ENCODE measurements around the gene RING1. TPM values are rescaled to one million over a fixed set of nuclear protein-coding genes. Genes with fewer than 3 reads are reported as not detected.

Gene RING1
- total RNA-seq, 2 experiments from 2014 or later = 27.1 to 28.6 TPM

- intact Hi-C loops (cut with DNase I, micrococcal nuclease) = no loop called here
- no peak for ATAC-seq (ENCODE audit: poor library complexity)
- Histone ChIP-seq H3K36me3 (ENCODE audit: insufficient read depth, low read length) (no peaks in the 10 kb centered on the region), H3K27ac (ENCODE audit: low read depth in 1 of 2, low read length in 2 of 2) (no peak overlapping the region), H3K9me3 (ENCODE audit: control insufficient read depth in 1 of 2, insufficient read depth in 1 of 2, low read length in 2 of 2) (no peaks in the 10 kb centered on the region), H3K27me3 (ENCODE audit: control insufficient read depth in 1 of 2, insufficient read depth in 2 of 2, low read length in 2 of 2) (peaks cover 0 to 3% of the 10 kb centered on the region in 2 experiments), H3K4me1 (ENCODE audit: insufficient read depth, low read length) (no peaks in the 10 kb centered on the region), H3K4me3 (ENCODE audit: low read length) (no peak overlapping the region)
- H3K4me3 Mint-ChIP-seq = no peak overlapping the region
- H3K27me3 Mint-ChIP-seq = no peaks in the 10 kb centered on the region
- no peak for DNase-seq
- no peaks in the 10 kb centered on the region for H3K4me1 Mint-ChIP-seq (ENCODE audit: low read depth)
- ChIA-PET CTCF (no interaction called here), POLR2A (no interaction called here)
- TF ChIP-seq CTCF (IDR thresholded peaks at IDR 0.05) = no peak
- H3K27ac Mint-ChIP-seq = no peak overlapping the region
- no peaks in the 10 kb centered on the region for H3K9me3 Mint-ChIP-seq
- H3K36me3 Mint-ChIP-seq (ENCODE audit: low read depth) = no peaks in the 10 kb centered on the region
Observed at GRCh38 chr6:33168639-33169038, 39.7 kb upstream of the RING1 start.

- Mint-ChIP-seq H3K27ac (no peak overlapping the region), H3K9me3 (no peaks in the 10 kb centered on the region), H3K4me3 (no peak overlapping the region), H3K27me3 (peaks cover under 1% of the 10 kb centered on the region), H3K36me3 (ENCODE audit: low read depth) (no peaks in the 10 kb centered on the region), H3K4me1 (ENCODE audit: low read depth) (no peaks in the 10 kb centered on the region)
- CTCF ChIA-PET = no interaction called here
- no peak overlapping the region for H3K4me3 ChIP-seq (ENCODE audit: low read length)
- no peaks in the 10 kb centered on the region for H3K4me1 ChIP-seq (ENCODE audit: insufficient read depth, low read length)
- ATAC-seq (ENCODE audit: poor library complexity) = no peak
- H3K9me3 ChIP-seq (ENCODE audit: control insufficient read depth in 1 of 2, insufficient read depth in 1 of 2, low read length in 2 of 2) = no peaks in the 10 kb centered on the region
- intact Hi-C loops (cut with DNase I, micrococcal nuclease) = no loop called here
- no peak for TF ChIP-seq CTCF (IDR thresholded peaks at IDR 0.05)
- no peak overlapping the region for H3K27ac ChIP-seq (ENCODE audit: low read depth in 1 of 2, low read length in 2 of 2)
- no peaks in the 10 kb centered on the region for H3K36me3 ChIP-seq (ENCODE audit: insufficient read depth, low read length)
- POLR2A ChIA-PET = no interaction called here
- peaks cover 0 to 3% of the 10 kb centered on the region in 2 experiments for H3K27me3 ChIP-seq (ENCODE audit: control insufficient read depth in 1 of 2, insufficient read depth in 2 of 2, low read length in 2 of 2)
- DNase-seq = no peak
Observed at GRCh38 chr6:33169291-33170175, 38.8 kb upstream of the RING1 start.

GRCh38 chr6:33170176-33171015, 37.9 kb upstream of the RING1 start:
- Histone ChIP-seq H3K9me3 (ENCODE audit: control insufficient read depth in 1 of 2, insufficient read depth in 1 of 2, low read length in 2 of 2) (no peaks in the 10 kb centered on the region), H3K27ac (ENCODE audit: low read depth in 1 of 2, low read length in 2 of 2) (no peak overlapping the region), H3K4me3 (ENCODE audit: low read length) (no peak overlapping the region), H3K4me1 (ENCODE audit: insufficient read depth, low read length) (no peaks in the 10 kb centered on the region), H3K27me3 (ENCODE audit: control insufficient read depth in 1 of 2, insufficient read depth in 2 of 2, low read length in 2 of 2) (peaks cover 0 to 3% of the 10 kb centered on the region in 2 experiments), H3K36me3 (ENCODE audit: insufficient read depth, low read length) (no peaks in the 10 kb centered on the region)
- Mint-ChIP-seq H3K27ac (no peak overlapping the region), H3K4me3 (no peak overlapping the region), H3K27me3 (peaks cover 9% of the 10 kb centered on the region), H3K36me3 (ENCODE audit: low read depth) (no peaks in the 10 kb centered on the region), H3K4me1 (ENCODE audit: low read depth) (no peaks in the 10 kb centered on the region), H3K9me3 (no peaks in the 10 kb centered on the region)
- ATAC-seq (ENCODE audit: poor library complexity) (no peak), DNase-seq (no peak)
- intact Hi-C loops (cut with DNase I, micrococcal nuclease) = no loop called here
- CTCF ChIA-PET = no interaction called here
- POLR2A ChIA-PET = no interaction called here
- TF ChIP-seq CTCF (IDR thresholded peaks at IDR 0.05) = no peak
